Femur (tissue), 1 donor: ENCODE measurements around the gene BLOC1S4.
"Not testable (repeated sequence)": the region's sequence is repeated elsewhere in the genome, so short reads cannot be mapped to it uniquely, and the experiment has no call there.

Experiments
- DNase-seq: peaks from one replicate; pipeline ENCODE4 v3.0.0-alpha.2; 2017

BLOC1S4 gene

DNA sequence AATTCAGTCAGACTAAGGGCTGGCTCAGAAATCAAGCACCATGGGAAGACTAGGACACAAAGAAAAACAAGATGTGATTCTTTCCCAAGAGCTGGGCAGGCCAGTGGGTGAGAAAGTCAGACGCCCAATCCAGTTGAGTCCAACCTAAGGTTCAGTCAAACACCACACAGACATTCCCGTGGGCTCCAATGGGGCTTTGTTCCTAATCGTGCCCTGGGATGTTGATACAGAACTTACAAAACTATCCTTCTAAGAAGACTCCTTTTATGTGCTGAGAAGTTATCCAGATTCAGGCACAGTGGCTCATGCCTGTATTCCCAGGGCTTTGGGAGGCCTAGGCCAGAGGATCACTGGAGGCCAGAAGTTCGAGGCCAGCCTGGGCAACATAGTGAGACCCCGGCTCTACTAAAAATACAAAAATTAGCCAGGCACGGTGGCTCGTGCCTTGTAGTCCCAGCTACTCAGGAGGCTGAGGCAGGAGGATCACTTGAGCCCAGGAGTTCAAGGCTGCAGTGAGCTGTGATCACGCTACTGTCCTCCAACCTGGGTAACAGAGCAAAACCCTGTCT is 3.7 kb downstream of the BLOC1S4 start:
- DNase-seq = no peak

GRCh38 chr4:6720202-6720699 is 4.3 kb downstream of the BLOC1S4 start:
- peak; percentile 90 for DNase-seq

DNA sequence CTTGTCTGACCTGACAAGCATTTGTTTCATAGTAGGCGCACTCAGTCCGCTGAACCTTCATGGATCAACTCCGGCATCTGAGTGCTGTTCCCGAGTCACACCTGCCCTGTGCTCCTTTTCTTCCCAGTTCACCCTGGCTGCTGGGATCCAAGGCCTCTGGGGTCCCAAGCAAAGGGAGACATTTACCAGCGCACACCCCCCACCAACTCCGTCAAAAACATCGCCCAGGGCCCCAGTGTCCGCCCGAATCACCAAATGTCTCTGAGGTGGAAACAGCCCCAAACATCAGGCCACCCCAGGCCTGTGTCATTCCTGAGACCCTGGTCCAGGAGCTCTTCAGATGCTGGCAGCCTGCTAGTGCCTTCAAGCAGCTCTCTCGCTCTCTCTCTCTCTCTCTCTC is 5.1 kb downstream of the BLOC1S4 start:
- DNase-seq = no peak

GRCh38 chr4:6722891-6723290 is 6.9 kb downstream of the BLOC1S4 start:
- DNase-seq = no peak

- no peak for DNase-seq
These were observed 7.9 kb downstream of the BLOC1S4 start for GRCh38 chr4:6723851-6724250.

DNA sequence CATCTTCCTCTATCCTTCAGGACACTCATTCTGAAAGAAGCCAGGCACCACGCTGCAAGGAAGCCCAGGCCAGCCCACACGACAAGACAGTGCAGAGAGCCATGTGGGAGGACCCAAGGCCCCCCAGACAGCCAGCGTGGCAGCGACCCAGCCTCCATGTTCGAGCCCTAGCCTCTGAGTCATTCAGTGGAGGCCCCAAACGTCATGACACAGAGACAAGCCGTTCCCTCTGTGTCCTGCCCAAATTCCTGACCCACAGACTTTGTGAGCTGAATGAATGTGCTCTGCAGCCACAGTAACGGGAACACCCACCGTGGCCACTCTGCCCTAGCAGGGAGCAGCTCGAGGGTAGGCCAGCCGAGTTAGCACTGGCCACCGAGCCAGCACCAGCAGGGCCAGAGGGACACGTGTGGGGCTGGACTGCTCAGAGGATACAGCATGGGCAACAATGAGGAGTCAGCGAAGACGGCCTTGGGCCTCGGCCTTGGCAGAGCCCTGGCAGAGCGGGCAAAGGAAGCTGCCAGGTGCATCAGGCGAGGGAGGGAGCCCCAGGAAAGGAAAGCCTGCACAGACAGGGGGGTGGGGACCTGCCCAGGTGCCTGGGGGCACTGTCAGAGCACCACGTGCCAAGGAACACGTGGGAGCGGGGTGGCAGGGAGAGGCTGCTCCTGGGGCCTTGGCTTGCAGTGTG is 8.6 kb downstream of the BLOC1S4 start:
- no peak for DNase-seq

DNA sequence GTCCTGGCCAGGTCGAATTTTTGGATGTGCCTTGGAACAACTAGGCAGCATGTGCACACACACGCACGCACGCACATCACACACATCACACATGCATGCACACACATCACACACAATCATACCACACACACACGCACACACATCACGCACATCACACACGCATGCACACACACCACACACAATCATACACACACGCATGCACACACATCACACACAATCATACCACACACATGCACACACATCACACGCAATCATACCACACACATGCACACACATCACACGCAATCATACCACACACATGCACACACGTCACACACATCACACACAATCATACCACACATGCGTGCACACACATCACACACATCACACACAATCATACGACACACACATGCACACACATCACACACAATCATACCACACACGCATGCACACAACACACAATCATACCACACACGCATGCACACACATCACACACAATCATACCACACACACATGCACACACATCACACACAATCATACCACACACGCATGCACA is 9.5 kb downstream of the BLOC1S4 start:
- not testable (repeated sequence) for DNase-seq

DNA sequence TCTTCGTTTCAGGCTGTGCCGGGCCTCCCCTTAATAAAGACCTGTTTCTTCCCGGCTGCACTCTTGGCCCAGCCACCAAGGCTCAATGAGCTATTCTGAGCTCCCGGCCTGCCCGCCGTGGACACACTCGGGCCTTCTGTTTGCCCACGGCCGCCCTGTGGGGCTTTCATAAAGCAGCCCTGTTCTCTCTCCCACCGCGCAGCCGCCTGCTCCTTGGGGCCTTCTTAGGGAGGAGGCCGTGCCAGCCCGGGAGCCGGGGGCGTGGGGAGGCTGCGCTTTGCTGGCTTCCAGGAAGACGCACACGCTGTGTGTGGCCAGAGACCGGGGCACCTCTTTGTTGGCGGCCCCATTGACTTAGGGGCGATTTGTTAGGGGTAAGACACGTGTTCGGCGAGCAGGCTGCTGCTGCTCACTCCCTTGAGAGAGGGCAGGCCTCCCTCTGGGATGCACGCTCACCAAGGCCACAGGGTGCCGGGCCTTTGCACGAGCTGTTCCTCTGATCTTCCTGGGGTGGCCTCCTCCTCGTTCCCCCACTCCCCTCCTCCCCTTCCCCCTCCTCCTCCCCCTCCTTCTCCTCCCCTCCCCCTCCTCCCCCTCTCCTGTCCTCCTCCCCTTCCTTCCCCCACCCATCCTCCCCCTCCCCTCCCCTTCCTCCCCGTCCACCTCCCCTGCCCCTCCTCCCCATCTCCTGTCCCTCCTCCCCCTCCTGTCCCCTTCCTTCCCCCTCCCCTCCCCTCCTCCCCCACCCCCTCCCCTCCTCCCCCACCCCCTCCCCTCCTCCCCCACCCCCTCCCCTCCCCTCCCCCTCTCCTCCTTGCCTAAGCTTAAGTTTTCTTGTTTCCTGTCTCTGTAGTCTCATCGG is 11.3 kb downstream of the BLOC1S4 start:
- peak; percentile 68 for DNase-seq

DNA sequence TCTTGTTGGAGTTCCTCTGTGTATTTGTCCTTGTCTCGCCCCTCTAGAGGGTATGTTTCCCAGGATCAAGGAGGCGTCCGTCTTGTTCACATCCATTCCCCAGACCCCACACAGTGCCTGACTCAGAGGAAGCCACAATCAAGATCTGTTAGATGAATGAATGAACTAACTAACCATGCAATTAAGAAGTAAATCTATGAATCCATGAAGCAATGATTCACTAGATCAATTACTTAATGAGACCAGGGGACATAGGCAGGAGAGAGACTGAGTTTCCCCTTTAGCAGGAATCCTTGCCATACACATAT is 11.9 kb downstream of the BLOC1S4 start:
- no peak for DNase-seq

- DNase-seq = no peak
These were observed 12.5 kb downstream of the BLOC1S4 start for GRCh38 chr4:6728320-6729029.

DNA sequence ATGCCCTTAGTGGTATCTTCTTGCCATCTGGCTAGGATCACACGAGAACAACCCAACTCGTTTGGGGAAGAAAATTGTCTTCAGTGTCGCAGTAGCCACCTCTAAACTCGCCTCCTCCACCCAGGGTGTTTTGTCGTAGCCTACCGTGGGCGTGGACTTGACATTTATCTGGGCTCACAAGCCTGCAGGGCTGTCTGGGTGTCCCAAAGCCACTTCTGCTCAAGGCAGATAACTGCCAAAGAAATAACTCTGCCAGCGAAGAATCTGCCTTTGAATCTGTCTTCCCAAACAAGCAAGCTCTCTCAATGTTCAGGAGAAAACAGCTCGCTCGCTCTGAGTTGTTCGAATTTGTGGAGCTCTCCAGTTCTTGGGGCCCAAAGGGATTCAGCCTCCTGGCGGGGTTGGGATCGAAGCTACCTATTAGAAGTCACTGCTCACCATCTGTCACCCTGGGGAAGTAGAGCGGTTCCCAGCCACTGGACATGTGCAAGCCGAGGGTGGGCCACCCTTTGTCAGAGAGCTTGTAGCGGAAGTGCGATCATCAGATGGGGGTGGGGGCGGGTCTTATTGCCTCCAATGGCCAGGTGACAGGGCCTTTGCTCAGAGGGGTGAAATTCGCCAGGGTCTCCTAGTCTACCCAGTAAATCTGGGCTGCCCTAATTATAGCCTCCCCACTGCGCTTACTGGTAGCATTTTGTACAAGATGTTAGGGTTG is 14.8 kb downstream of the BLOC1S4 start:
- DNase-seq = no peak

GRCh38 chr4:6731318-6731675 is 15.3 kb downstream of the BLOC1S4 start:
- no peak for DNase-seq

- DNase-seq = no peak
These were observed 15.8 kb downstream of the BLOC1S4 start for GRCh38 chr4:6731780-6732179.

GRCh38 chr4:6732441-6733357 is 16.7 kb downstream of the BLOC1S4 start:
- DNase-seq = peak; percentile 63

GRCh38 chr4:6733358-6734164 is 17.6 kb downstream of the BLOC1S4 start:
- no peak for DNase-seq

- DNase-seq = no peak
These were observed 18.3 kb downstream of the BLOC1S4 start for GRCh38 chr4:6734165-6734786.

DNA sequence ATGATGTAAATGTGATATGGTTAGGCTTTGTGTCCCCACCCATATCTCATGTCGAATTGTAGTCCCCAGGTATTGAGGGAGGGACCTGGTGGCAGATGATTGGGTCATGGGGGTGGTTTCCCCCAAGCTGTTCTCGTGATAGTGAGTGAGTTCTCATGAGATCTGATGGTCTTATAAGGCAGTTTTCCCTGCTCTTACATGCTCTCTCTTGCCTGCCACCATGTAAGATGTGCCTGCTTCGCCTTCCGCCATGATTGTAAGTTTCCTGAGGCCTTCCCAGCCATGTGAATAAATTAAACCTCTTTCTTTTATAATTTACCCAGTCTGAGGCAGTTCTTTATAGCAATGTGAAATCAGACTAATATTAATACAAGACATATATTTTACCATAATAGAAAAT is 23.9 kb downstream of the BLOC1S4 start:
- DNase-seq = no peak

DNA sequence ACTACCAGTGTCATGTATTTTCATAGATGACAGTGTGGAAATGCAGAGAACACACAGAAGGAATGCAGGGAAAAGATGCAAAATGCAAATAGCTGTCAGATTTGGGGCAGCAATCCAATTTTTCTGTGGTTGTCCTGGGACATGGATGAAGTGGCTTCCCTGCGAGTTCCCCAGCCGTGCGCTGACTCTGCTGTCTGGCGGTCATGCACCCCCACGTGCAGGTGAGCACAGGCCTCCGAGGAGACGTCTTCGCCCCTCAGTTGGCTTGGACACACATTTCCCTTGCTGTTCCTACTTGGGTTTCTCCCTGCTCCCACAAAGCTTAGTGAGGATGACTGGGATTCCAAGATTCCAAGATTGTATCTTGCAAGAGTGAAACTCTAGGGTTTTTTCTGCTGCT is 24.4 kb downstream of the BLOC1S4 start:
- DNase-seq = no peak

DNA sequence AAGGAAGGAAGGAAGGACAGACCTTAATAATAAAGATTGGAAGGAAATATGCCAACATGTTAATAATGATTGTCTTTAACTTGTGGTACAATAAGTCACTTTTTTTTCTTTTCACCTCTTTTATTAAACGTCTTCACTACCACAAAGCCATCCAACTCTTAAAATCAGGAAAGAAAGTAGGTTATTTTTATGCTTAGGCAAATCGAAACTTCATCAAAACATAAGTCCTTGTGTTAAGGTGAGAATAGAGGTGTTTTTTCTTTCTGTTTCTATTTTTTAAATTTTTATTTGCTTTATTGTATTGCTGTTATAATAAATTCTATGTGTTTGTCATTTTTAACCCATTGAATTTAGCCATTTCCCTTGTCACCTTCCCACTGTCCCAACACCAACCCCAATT is 26.5 kb downstream of the BLOC1S4 start:
- no peak for DNase-seq

DNA sequence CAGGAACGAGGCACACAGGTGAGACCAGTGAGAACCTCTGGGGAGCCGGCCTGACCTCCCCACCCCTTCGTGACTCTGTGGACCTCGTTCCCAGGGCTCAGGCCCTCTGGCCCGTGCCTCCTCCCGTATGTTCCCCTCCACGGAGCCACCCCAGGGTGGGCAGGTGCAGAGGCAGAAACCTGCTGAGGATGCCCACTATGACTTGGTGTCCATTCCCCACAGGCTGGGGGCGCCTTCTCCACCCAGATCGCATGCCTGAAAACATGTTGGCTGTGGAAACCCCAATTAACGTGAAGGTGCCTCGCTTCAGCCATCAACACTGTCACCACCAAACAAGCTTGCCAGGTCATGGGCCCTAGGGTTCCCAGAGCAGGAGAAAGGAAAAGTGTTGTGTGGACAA is 27.0 kb downstream of the BLOC1S4 start:
- DNase-seq = no peak
